Muscle of arm (tissue), 12 donors: ENCODE data around the gene CDK18. TPM values are rescaled to one million over a fixed set of nuclear protein-coding genes. Genes with fewer than 3 reads are reported as not detected.

Source experiments
- DNase-seq: peaks from one replicate; pipeline ENCODE4 v3.0.0-alpha.2; 2013
- polyA plus RNA-seq, 12 donors: library from polyadenylated mRNA; unstranded; fragments of 120-200 nt; gene quantifications; one replicate each; pipeline ENCODE4 v1.2.1, GENCODE V29; 2013; ENCODE audit not compliant: insufficient read length in 12 of 12

Gene CDK18
- polyA plus RNA-seq, 12 donors: 5.2 to 14.5 (median 8.0) TPM; not detected in 1

DNA sequence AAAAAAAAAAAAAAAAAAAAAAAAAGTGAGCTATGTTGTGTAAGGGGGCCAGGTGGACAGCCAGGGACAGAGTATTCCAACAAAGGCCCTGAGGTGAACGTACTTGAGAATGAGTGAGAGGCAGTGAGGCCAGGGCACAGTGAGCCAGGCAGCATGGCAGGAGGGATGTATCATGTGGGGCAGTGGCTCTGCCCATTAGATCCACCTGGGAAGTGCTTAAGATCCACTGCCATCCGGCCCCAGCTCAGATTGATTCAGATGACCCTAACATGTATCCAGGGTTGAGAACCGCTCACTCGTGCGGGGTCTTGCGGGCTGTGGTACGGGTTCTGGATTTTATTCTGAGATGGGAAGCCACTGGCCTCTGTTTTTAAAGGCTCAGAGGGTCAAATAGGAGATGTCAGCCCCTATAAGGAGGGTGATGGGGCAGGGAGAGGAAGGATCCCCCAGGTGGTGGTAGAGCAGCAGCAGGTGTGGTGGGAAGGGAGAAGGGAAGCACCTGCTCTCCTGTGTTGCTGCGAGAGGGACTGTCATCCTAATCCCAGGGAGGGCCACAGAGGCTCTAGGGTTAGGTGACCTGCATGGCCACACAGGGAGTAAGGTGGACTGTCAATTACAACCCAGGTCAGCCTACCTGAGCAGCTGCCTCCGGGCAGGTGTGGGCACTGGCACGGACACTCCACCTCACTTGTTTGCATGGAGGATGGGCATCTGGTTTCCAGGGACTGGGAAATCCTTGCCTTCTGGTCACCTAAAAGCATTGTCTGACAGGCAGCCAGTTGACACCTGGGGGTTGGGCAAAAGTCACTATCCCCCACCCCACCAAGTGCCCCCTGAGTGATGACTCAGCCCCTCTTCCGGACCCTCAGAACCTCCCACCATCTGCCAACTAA, 31.6 kb downstream of the CDK18 start:
- no peak for DNase-seq

DNA sequence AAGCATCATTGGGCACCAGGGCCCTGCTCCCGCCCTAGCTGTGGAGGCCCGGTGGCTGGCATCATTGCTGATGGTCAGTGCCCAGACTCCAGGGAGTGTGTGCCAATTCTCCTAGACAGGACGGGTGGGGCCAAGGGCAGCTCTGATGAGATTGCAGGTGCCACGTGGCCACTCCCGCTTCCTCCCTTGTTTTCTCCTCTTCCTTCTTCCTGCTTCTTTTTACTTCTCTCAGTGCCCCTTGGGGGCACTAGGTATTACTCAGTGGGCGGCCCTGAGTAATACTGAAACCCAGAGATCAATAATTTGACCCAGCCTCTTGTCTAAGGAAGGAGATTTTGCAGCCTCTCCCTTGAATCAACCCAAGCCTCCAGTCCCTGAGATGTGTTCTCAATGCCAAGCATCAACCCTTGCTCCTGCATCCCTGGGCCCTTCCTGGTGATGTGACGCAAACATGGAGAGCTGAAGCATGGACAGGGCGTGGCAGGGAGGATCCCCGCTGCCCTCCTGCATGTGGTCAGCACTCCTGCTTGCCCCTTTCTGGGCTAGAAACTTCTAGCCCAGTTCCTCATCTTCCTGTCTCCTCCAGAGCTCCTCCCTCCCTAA, 32.4 kb downstream of the CDK18 start:
- DNase-seq: no peak

DNA sequence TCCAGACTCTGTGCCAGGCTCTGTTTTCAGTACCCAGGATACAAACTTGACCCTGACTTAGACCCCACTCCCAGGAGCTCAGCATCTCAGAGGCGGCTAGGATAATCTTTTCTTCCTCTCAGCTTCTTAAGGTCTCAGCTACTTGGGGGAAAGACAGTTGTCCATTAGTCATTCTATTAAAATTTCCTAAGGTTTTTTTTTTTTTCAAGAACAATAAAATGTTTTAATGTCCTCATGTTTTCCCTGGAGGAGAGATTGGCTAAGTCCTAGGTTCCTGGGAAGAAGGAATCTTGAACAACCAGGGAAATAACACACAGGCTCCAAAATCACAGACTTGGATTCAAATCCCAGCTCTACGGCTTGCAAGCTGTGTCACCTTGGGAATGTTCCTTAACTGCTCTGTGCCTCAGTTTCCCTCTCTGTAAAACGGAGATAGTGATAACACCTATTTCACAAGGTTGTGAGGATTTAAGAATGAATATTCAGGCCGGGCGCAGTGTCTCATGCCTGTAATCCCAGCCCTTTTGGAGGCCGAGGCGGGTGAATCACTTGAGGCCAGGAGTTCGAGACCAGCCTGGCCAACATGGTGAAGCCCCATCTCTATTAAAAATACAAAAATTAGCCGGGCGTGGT, 33.0 kb downstream of the CDK18 start:
- DNase-seq: no peak

DNA sequence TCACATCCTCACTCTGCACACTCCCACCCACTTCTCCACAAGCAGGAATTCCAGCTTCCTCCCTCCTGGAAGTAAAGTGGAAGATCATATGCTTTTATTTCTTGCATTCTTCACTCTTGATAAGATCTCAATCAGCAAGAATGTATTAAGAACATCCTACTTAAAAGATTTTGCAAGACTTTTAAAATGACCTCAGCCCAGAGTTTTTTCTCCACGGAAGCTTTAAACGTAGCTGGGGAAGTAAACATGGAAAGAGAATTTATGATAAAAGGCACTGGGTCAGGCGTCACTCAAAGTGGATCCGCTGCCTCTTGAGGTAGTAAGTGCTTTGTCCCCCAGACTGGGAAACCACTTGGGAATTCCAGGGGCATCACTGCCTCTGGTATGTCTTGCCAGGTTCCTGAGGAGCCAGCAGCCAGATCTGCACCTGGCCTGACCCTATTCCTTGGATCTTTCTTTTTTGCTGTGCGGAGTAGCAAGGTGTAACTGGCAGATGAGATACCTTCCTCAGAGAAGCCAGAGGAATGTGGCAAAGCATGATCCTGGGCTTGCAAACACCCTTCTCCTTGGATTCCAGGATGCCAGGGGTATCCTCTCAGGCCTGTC, 33.9 kb downstream of the CDK18 start:
- no peak for DNase-seq

DNA sequence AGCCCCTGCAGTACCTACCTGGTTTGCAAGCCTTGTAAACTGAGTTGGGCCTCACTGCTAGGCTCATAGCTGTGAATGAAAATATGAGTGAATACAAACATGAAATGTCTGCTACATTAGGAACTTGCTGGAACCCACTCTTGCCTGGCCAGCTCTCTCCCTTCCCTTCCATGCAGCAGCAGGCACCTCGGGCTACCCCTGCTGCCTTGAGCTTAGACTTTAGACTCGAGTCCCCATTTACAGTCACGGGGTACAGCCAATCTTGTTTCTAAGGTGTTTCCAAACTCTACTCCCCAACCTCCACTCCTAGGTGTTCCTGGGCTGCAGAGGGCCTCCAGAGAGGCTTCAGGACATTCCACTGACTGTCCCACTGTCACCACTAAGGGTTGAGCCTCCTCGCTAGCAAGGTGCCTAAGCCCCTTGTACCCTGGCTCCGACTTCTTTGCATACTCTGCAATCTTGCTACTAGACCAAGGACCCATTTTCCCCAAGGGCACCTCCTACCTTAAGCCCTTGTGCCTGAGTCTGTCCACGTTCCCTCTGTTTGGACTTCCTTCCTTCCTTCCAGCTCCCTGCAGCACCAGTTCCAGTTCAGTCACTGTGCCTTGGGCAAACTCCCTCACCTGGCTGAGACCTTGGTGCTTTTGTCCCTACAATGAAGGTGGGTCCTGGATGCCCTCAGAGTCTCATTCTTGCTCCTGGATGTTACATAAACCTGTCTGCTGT, 36.9 kb downstream of the CDK18 start:
- no peak for DNase-seq

DNA sequence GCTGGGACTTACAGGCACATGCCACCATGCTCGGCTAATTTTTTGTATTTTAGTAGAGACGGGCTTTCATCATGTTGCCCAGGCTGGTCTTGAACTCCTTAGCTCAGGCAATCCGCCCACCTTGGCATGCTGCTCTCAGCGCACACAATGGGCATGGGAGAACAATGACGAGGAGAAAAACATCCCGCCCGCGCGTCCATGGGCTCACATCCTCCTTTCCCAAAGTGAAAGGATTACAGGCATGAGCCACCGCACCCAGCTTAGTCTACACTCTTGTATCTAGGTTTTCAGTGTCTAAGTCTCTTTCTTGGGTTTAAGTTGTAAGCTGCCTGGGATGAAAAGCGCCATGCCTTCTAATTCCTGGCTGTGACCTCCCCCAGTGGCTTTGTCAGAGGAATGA, 37.9 kb downstream of the CDK18 start:
- no peak for DNase-seq

DNA sequence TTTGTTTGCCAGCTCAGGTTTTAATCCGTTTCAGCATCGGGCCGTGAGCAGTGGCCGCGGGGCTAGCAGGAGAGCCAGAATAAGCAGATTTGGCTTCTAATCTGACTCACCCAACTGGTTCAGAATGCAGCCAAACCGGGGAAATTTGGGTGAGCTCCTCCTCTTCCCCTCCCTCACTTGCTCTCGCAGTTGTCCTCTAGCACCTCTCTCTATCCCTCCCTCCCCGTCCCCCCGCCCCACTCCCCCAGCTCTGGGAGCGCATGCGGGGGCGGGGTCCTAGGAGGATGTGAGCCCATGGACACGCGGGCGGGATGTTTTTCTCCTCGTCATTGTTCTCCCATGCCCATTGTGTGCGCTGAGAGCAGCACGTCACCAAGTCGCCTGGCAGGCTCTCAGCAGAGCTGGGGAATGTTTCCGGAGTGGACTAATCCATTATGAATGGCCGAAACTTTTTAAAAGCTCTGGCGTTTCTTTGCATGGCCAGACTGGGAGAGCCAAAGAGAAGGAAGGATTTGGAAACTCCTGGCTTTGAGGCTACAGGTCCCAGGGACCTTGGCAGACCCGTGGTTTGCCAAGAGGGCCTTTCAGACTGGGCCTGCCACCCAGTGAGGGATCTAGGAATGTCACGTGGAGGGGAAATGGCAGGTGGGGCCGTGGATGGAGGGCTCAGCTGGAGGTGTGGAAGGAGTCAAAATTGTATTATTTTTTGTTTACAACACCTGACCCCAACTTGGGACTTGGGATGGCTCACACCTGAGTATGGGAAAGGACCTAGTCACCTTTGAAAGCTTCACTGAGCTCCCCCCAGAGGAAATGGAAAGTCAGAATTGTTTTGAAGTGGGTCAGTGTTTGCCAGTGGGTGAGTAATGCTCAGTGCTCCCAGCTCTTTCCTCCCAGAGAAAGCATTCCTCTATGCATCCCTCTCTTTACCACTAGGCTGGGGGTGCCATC, 39.2 kb downstream of the CDK18 start:
- DNase-seq: peak; percentile 71

DNA sequence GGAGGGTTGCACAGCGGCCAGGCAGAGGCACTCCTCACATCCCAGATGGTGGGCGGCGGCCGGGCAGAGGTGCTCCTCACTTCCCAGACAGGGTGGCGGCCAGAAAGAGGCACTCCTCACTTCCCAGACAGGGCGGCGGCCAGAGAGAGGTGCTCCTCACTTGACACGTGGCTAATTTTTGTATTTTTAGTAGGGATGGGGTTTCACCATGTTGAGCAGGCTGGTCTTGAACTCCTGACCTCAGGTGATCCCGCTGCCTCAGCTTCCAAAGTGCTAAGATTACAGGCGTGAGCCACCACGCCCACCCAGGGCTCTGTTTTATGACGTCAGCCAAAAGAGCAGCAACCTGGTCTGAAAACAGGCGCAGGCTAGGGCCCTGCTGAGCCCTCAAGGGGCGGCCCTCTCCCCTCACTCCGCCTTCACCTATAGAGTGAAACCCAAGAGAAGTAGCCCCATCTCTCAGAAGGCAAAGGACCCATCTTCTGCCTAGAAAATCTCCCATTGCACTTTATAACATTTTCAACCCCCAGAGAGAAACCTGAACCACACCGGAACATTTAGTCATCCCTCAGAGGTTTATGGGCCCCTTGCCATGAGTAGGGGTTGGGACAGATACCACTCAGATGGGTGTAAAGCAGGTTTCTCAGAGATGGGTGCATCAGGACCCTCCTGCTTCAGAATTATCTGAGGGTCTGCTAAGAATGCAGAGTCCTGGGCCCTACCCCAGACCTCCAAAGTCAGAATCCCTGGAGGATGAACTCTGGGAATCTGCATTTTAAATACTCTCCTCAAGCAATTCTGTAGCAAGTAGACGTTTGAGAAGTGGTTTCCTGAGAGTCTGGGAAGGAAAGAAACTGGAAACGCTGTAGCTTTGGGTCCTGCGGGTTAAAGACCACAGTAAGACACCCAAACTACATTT, 40.8 kb downstream of the CDK18 start:
- DNase-seq: no peak

DNA sequence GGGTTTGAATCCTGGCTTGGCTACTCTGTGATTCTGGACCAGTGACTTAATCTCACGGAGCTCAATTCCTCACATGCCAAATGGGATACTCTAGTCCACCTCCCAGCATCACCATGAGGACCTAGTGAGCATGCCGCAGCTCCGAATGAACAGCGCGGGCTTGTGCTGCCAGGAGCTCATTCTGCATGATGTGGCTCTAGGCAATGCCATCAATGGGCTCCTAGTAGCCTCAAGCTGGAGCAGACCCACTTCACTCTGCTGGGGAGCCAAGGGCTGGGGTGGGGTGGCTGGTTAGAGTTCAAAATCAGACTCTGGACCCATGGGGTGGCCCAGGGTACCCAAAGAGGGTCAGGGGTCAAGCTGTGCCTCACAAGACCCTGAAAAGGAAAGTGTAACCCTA, 41.5 kb downstream of the CDK18 start:
- no peak for DNase-seq

DNA sequence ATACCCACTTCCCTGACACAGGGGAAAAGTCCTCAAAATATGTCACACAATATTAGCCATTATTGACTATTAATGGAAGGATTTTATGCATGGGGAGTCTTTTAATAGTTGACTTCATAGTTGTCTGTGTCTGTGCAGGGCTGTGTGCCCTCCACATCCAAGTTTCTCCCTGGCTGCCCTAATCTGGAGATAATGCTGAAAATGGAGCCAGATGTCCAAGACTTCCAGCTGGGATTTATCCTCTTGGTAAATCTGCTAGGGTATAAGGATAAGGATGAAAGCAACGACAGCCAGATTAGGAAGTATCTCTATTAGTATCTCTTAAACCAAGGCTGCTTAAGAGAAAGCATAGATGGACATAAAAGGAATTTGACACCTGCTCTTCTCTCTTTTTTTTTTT, 42.1 kb downstream of the CDK18 start:
- no peak for DNase-seq

DNA sequence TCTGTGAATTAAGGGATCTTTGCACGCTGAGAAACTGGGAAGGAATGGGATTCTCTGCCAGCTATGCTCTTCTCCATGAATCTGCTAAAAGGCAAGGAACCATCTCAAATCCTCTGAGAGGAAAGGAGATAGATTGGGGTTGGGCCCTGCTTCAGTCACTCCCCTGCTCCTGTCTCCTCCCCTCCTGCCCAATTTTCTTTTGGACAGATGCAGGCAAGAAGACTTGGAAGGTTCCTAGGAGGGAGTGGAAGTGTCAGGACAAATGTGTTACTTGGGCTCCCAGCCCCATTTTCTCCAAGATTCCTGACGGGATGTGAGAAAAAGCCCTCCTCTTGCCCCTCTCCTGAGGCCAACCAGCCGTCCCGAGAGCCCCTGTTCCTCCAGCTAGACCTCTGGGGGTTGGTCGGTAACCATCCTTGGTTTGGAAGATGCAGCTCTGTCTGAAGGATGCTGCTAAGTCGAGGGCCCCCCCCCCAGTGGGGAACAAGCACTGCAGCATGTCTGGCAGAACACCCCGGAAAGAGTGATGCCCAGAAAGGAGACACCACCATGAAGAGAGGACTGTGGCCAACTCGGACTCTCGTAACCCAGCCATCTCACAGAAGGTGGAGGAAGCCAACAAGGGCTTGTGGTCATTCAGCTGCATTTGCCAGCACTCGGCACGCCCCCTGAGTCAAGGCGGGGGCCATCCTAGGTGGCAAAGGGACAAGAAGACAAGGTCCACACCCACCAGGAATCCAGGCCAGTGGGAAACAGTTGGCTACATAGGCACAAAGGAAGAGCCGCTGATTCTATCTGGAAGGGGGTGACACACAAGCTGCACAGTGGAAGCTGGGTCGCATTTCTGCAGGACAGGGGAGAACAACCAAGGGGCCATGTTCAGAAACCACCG, 43.7 kb downstream of the CDK18 start:
- DNase-seq: no peak

DNA sequence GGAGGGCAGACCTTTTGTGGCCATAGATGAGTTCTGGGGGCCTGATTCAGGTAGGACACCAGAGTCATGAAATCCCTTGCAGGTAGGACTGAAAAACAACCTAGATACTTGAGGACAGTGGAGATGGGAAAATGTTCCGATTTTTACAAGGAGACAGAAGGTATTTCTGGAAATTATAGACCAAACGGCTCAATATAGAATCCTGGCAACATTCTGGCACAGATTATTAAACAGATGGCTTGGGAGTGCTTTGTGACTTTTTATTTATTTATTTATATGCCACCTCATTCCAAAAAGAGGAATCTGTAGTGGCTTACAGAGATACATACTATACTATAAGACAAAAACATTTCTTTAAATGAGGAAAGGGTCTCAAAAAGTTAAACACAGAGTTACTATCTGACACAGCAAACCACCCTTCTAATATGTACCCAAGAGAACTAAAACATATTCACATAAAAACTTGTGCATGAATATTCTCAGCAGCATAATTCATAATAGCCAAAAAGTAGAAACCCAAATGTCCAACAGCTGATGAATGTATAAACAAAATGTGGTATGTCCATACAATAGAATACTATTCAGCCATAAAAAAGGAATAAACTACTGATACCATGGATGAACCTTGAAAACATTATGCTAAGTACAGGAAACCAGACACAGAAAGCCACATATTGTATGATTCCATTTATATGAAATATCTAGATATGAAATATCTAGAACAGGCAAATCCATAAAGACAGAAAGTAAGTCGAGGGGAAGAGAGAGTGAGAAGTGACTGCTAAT, 49.8 kb downstream of the CDK18 start:
- no peak for DNase-seq

DNA sequence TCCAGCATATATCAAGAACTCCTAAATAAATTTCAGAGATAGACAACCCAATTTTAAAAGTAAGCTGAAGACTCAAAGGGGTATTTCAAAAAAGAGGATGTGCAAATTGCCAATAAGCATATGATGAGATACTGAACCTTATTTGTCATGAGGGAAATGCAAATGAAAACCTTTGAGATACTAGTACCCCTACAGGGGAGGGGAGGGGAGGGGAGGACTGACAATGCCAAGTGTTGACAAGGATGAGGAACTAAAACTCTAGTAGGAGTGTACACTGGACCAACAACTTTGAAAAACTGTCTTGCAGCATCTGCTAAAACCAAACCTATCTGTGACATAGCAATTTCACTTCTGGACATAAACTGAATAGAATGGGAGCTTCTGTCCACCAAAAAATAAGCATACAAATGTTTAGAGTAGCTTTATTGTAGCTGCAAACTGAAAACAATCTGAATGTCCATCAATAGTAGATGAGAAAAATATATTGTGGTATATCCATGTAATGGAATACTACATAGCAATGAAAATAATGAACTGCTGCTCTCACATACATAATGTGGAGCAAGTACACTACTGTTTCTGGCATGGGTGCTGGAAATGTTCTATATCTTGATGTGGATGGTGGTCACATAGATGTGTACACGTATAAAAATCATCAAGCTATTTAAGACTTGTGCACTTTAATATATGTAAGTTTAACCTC, 57.2 kb downstream of the CDK18 start:
- DNase-seq: no peak

DNA sequence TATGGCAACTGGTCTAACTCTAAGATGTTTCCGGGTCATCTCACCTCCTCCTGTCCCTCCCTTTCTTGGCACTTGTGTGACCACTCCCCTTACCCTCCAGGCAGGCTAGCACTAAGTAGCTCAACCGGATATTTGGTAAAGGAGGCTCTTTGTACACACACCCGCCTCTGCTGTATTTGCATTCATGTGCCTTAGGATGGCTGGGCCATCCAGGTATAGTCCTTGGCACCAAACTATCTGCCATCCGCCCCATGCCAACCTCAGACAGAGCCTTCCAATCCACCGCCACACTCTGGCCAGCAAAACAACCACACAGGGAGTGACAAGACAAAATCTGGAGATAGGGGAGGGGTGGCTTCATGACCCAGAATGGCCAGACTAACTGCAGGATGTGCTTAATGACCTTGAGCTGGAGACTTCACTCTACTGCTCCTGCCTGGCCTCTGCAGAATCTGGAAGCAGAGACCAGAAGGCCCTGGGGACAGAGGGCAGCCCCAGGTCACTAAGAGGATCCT, 59.5 kb downstream of the CDK18 start:
- DNase-seq: no peak

DNA sequence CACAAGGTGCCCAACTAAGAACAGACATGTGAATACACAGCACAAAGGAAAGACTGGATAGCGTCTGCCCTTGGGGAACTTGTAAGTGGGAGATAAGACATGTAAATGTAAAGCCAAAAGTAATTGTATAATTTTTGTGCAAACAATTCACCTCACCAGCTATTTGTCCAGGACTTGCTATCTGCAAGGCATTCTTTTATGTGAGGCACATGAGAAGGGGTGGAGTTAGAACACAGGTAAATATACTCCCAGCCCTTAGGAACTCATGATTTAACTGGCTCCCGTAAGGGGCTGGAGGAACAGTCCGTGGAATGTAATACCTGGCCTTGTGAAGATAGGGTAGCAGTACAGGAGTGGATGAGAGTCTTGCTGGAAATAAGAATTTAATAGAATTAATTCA, 61.3 kb downstream of the CDK18 start:
- no peak for DNase-seq

DNA sequence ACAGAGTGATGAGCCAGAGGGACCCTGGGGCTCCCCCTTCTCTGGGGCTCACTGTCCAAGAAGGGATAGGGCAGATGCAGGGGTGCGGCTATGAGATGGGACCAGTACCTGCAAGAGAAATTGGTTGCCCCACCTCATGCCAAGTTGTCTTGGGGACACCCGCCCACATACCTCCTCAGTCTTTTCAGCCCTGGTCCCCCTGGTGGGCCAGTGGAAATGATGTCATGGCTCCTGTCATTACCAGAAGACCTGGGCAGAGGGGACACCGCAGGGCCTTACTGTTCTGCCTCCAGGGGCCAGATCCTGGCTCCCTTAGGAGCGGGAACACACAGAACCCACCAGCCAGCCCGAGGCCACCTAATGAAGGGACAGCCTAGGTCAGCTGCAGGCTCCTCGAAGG, 63.2 kb downstream of the CDK18 start:
- no peak for DNase-seq

DNA sequence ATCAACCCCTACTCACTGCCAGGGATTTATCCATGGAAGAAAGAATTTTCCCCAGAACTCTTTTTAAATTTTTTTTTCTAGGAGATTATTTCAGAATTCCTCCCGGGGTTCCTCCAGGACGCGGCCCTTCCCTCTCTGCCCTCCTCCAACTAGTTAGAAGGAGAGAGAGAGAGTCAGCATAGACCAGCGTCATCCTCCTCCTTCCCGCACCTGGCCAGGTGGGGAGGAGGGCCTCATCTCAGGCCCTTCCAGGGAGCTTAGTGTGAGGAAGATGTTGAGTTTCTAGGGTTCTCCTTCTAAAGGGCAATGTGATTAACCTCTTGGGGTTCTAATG, 63.6 kb downstream of the CDK18 start:
- DNase-seq: no peak
